PC-9 (cell line): Measurements from ENCODE around the gene PTPRF.

Experiments used
- CTCF ChIP-seq: fragments of 200-600 bp; sonication (generic); conservative IDR thresholded peaks from 2 replicates; pipeline ENCODE4 v1.6.1; 2017; ENCODE audit warnings: mixed run types, antibody characterized with exemption, mild to moderate bottlenecking, moderate library complexity
- EZH2 ChIP-seq: fragments of 200-600 bp; sonication (generic); IDR thresholded peaks from 2 replicates; pipeline ENCODE4 v1.8.0; 2017; ENCODE audit warnings: antibody characterized with exemption, low read depth

- TF ChIP-seq EZH2, result no peak
- TF ChIP-seq CTCF, result no peak
Measured at GRCh38 chr1:43617011-43617410, 86.3 kb downstream of the PTPRF start.
